ENCODE measurements around the gene LAD1. TPM values are rescaled to one million over a fixed set of nuclear protein-coding genes. Genes with fewer than 3 reads are reported as not detected.

The LAD1 gene, protein sequence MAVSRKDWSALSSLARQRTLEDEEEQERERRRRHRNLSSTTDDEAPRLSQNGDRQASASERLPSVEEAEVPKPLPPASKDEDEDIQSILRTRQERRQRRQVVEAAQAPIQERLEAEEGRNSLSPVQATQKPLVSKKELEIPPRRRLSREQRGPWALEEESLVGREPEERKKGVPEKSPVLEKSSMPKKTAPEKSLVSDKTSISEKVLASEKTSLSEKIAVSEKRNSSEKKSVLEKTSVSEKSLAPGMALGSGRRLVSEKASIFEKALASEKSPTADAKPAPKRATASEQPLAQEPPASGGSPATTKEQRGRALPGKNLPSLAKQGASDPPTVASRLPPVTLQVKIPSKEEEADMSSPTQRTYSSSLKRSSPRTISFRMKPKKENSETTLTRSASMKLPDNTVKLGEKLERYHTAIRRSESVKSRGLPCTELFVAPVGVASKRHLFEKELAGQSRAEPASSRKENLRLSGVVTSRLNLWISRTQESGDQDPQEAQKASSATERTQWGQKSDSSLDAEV
- not detected for total RNA-seq

DNA sequence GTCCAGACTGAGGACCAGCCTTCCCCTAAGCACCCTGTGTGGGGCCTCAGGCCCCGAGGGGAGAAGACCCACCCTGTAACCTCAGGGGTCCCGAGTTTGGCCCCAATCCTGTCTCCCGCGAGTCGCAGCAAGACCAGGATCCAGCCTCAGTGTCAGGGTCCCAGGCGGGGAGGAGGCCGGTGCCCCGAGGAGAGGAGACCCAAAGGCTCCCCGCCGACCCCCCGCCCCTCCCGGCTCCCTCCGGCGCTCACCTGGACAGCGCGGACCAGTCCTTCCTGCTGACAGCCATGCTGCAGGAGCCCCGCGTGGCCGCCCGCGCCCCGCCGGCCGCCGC is at the start of gene LAD1:
TSS of gene LAD1 (minus strand) at position 307 of the 334 bp plus-strand sequence. CDS start at position 289, 18 bp downstream.
- no peak within 1 kb of the TSS for H3K4me3 Mint-ChIP-seq
- H3K4me1 Mint-ChIP-seq, result no peaks in the 10 kb centered on the region
- peaks cover 39% of the 10 kb centered on the region for H3K27me3 Mint-ChIP-seq
- H3K36me3 Mint-ChIP-seq (ENCODE audit: low read depth), result no peaks in the 10 kb centered on the region
- H3K9me3 Mint-ChIP-seq, result no peaks in the 10 kb centered on the region
- no peak within 1 kb of the TSS for H3K27ac Mint-ChIP-seq
- no peak for ATAC-seq (replicated peaks)

DNA sequence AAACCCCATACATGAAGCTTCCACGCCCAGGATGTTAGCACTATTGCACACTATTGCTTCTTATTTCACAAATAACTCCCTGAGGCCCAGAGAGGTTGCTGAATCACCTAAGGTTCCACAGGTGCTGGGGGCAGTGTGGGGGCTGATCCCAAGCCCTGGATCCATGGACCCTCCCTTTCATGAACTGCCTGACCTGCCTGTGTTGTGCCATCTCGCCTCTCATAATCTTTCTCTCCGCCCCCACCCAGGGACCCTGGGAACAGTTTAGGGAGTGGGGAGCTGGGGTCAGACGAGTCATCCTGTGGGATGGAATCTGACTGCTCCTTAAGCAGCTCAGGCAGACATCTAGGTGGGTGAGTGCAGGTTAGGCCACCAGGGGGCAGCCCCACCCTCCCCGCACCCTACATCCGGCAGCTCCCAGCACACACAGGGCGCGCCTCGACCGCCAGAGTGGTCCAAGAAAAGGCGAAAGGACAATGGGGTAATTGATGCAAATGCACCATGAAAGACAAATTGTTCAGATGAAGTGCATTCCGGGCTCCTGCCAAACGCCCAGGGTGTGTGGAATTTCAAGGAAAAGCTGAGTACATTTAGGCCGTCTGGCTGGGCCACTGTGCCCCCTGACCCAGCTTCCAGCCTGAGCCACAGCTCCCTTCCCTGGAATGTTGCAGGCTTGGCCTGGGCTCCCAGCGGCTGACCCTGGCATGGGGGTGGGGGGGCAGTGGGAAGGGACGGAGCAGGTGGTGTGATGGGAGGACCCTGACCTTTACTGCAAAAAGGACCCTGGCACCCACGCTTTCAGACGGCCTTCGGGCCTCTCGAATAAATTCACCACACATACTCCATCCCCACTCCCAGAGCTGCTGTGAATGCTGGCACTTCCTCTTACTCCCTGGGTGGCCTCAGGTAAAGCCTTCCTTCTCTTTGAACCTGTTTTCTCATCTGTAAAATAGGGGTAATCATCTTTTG is 49.1 kb upstream of the LAD1 start:
- H3K27ac Mint-ChIP-seq, result no peak overlapping the region
- no peak overlapping the region for H3K4me3 Mint-ChIP-seq
- no peaks in the 10 kb centered on the region for H3K9me3 Mint-ChIP-seq
- no peaks in the 10 kb centered on the region for H3K36me3 Mint-ChIP-seq (ENCODE audit: low read depth)
- peaks cover 5% of the 10 kb centered on the region for H3K4me1 Mint-ChIP-seq
- peaks cover 17% of the 10 kb centered on the region for H3K27me3 Mint-ChIP-seq
- ATAC-seq (replicated peaks), result peak; percentile 95

DNA sequence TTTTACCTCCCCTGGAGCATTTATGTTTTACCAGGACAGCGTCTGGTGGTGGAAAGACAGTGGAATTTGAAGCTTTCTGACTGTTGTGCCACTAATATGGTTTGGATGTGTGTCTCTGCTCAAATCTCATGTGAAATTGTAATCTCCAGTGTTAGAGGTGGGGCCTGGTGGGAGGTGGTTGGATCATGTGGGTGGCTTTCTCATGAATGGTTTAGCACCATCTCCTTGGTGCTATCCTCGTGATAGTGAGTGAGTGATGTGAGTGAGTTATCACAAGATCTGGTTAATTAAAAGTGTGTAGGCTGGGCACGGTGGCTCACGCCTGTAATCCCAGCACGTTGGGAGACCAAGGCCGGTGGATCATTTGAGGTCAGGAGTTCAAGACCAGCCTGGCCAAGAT is 46.2 kb upstream of the LAD1 start:
- Mint-ChIP-seq H3K9me3 (no peaks in the 10 kb centered on the region), H3K27ac (no peak overlapping the region), H3K4me1 (peaks cover 5% of the 10 kb centered on the region), H3K36me3 (ENCODE audit: low read depth) (no peaks in the 10 kb centered on the region), H3K4me3 (no peak overlapping the region), H3K27me3 (peaks cover 13% of the 10 kb centered on the region)
- ATAC-seq (replicated peaks), result no peak

DNA sequence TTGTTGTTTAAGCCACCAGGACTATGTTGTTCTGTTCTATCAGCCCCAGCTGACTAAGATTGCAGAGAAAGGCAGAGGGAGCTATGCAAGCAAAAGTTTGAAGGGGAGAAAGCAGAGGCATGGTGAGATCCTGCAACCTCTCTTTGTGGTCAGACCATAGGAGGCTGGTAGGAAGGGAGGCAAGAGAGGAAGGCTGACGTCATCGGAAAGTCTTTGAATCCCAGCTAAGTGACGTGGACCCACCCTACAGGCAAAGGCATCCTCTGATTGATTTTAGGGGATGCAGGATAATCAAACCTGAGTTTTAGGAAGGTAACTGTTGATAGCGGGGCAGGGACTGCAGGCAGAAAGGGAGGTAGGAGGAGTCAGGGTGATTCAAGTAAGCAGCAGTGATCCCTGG is 45.7 kb upstream of the LAD1 start:
- Mint-ChIP-seq H3K27me3 (peaks cover 8% of the 10 kb centered on the region), H3K36me3 (ENCODE audit: low read depth) (no peaks in the 10 kb centered on the region), H3K27ac (no peak overlapping the region), H3K9me3 (no peaks in the 10 kb centered on the region), H3K4me3 (no peak overlapping the region), H3K4me1 (peaks cover 5% of the 10 kb centered on the region)
- ATAC-seq (replicated peaks), result no peak

DNA sequence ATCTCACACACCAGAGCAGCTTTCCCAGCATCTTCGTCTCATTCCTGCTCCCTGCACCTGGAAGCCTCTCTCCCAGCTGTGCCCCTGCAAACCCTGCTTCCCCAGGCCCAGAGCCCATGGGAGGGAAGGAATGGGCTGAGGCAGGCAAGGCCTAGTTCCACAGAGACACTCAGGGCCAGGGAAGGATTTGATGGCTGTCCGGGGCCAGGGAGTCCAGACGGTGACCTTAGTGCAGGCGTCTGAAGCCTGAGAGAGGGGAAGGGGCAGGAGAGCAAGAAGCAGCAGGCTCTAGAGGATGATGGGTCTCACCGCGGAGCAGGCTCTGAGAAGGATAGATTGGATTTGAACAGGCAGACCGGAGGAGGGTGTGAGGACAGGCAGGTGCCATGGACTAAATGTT is 44.6 kb upstream of the LAD1 start:
- Mint-ChIP-seq H3K27me3 (peaks cover 4% of the 10 kb centered on the region), H3K4me3 (no peak overlapping the region), H3K27ac (no peak overlapping the region), H3K36me3 (ENCODE audit: low read depth) (no peaks in the 10 kb centered on the region), H3K4me1 (peaks cover 5% of the 10 kb centered on the region), H3K9me3 (no peaks in the 10 kb centered on the region)
- no peak for ATAC-seq (replicated peaks)

DNA sequence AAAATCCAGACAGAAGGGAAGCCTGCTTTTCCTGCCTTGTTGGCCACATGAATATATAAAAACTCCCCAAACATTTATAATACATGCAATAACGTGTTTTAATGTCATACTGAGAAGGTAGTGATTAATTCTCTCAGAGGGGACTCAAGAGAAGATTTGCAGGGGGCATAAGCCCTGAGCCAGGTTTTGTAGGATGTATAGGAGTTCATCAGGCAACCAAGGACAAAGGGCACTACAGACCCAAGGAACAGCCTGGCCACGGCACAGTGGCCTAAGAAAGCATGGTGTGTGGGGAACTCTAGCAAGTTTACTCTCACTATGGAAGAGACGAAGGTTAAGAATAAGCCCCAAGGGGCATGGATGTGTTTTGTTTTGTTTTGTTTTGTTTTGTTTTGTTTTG is 37.8 kb upstream of the LAD1 start:
- no peak for ATAC-seq (replicated peaks)
- Mint-ChIP-seq H3K36me3 (ENCODE audit: low read depth) (no peaks in the 10 kb centered on the region), H3K27ac (no peak overlapping the region), H3K9me3 (no peaks in the 10 kb centered on the region), H3K27me3 (peaks cover 16% of the 10 kb centered on the region), H3K4me3 (no peak overlapping the region), H3K4me1 (no peaks in the 10 kb centered on the region)

DNA sequence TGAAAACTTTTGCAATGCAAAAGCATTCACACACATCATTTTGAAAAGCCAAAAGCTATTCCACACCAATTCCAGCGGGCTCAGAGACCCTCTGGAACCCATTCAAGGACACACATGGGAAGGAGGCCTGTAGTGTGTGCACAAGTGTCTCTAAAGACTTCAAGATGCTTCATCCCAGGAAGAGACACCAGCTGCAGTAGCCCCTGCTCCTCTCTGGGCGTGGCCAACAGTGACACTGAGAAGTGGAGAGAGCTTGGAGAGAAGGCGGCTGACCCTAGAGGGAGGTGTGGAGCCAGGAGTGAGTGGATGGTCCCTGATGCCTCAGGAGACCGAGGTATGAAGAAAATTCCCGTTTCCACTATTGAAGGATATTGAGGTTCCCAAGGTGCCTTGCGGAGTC is 37.3 kb upstream of the LAD1 start:
- Mint-ChIP-seq H3K27me3 (peaks cover 18% of the 10 kb centered on the region), H3K36me3 (ENCODE audit: low read depth) (no peaks in the 10 kb centered on the region), H3K4me3 (no peak overlapping the region)

DNA sequence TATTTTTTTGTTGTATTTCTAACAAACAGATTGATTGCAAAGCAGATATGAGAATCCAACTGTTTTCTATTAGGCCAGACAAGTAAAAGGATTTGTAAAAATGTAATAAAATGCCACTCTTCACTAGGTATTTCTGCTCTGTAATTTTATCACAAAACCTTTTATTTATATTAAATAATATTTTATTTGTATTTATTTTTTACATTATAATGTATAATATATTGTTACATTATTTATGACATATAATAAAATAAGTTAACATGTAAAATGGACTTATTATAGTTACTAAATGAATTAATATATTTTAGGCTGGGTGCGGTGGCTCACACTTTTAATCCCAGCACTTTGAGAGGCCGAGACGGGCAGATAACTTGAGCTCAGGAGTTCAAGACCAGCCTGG is 35.1 kb upstream of the LAD1 start:
- H3K9me3 Mint-ChIP-seq, result no peaks in the 10 kb centered on the region
- H3K4me1 Mint-ChIP-seq, result no peaks in the 10 kb centered on the region
- no peaks in the 10 kb centered on the region for H3K36me3 Mint-ChIP-seq (ENCODE audit: low read depth)
- H3K27ac Mint-ChIP-seq, result no peak overlapping the region
- H3K4me3 Mint-ChIP-seq, result no peak overlapping the region
- peaks cover 24% of the 10 kb centered on the region for H3K27me3 Mint-ChIP-seq
- no peak for ATAC-seq (replicated peaks)

More for the DNA sequence above, 37.3 kb upstream of the LAD1 start:
- H3K27ac Mint-ChIP-seq, result no peak overlapping the region
- no peak for ATAC-seq (replicated peaks)
- no peaks in the 10 kb centered on the region for H3K4me1 Mint-ChIP-seq
- no peaks in the 10 kb centered on the region for H3K9me3 Mint-ChIP-seq

DNA sequence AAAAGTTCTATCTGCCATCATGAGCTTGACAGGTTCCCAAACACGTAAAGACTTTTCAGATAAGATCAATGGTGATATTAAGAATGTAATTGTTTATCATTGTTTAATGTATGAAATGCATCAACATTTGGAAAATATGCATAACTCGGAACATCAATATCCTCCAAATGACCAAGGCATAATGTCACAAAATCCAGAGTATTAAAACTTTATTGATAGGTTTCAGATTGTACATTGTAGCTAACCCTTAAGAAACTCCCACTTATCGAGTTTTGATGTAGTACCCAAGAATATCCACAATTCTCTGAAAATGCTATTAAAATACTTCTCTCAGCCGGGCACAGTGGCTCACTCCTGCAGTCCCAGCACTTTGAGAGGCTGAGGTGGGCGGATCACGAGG is 34.5 kb upstream of the LAD1 start:
- Mint-ChIP-seq H3K36me3 (ENCODE audit: low read depth) (no peaks in the 10 kb centered on the region), H3K9me3 (no peaks in the 10 kb centered on the region), H3K27me3 (peaks cover 24% of the 10 kb centered on the region), H3K4me1 (no peaks in the 10 kb centered on the region), H3K27ac (no peak overlapping the region), H3K4me3 (no peak overlapping the region)
- no peak for ATAC-seq (replicated peaks)

DNA sequence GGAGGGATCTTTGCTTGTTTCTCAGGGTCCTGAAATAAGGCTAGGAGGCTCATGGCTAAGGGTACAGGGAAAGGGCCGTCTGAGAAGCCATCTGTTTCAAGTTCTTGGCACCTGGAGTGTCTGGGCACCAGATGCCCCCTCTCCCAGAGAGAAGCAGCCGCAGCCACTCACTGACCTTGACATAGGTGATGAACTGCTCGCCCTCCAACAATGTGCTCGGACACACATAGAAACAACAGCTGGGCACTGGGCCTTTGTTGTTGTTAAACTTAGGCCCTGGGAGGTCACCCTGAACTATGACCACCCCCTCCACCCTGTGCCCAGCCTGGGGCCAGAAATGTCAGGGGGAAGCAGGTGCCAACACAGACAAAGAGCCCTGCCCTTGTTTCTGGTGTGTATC is 31.7 kb upstream of the LAD1 start:
- H3K4me1 Mint-ChIP-seq, result no peaks in the 10 kb centered on the region
- H3K36me3 Mint-ChIP-seq (ENCODE audit: low read depth), result no peaks in the 10 kb centered on the region
- no peaks in the 10 kb centered on the region for H3K9me3 Mint-ChIP-seq
- H3K4me3 Mint-ChIP-seq, result no peak overlapping the region
- ATAC-seq (replicated peaks), result no peak
- H3K27ac Mint-ChIP-seq, result no peak overlapping the region
- peaks cover 14% of the 10 kb centered on the region for H3K27me3 Mint-ChIP-seq

DNA sequence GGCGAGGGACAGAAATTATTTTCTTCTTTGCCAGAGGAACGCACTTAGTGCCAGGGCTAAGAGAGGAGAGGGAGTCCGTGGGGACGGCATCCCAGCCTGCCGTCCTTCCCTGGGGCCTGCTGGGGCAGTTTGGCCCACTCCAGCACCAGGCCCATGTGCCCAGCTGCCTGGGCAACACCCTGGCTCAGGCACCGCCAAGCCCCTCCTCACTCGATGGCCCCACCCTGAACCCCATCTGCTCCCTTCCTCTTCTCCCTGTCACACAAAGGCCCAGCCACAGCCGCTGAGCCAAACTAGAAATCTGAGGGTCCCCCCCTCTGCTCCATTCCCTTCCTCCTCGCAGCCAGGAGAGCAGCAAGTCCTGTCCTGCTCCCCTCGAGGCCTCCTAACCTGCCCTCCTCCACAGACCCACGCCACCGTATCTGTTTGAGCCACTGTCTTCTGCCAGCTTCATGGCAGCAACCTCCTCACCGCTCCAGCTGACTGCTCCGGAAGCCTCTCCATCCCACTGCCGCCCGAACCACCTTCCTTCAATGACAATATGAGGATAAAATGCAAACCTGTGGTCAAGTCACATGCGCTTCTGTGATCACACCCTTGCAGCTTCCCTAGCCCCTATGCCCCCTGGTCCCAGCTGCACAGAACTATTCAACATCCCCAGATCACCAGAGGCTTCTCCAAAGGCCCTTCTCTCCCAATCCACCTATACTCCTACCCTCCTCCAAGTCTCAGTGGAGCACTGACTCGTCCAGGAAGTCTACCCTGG is 30.8 kb upstream of the LAD1 start:
- Mint-ChIP-seq H3K9me3 (no peaks in the 10 kb centered on the region), H3K4me1 (no peaks in the 10 kb centered on the region), H3K27ac (no peak overlapping the region), H3K36me3 (ENCODE audit: low read depth) (no peaks in the 10 kb centered on the region), H3K27me3 (peaks cover 12% of the 10 kb centered on the region), H3K4me3 (no peak overlapping the region)
- ATAC-seq (replicated peaks), result no peak

DNA sequence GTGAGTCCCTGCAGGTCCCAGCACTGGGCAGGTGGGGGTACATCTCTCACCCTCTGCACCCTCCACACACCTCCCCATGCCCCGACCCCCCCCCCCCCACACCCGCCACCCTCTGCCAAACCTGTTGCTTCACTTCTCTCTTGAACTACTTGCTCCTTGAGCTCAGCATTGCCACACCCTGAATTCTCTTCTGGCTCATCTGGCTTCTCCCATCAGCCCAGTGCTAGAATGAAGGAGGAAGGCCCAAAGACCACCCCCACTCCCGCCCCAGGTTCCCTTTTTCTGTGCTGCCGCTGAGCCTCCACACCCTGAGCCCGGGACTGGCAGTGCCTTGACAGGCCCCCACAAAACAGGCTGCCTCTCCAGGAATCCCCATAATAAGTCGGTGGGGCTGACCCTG is 28.8 kb upstream of the LAD1 start:
- Mint-ChIP-seq H3K4me3 (no peak overlapping the region), H3K9me3 (no peaks in the 10 kb centered on the region), H3K27ac (no peak overlapping the region), H3K27me3 (peaks cover 12% of the 10 kb centered on the region), H3K36me3 (ENCODE audit: low read depth) (no peaks in the 10 kb centered on the region), H3K4me1 (no peaks in the 10 kb centered on the region)
- no peak for ATAC-seq (replicated peaks)

DNA sequence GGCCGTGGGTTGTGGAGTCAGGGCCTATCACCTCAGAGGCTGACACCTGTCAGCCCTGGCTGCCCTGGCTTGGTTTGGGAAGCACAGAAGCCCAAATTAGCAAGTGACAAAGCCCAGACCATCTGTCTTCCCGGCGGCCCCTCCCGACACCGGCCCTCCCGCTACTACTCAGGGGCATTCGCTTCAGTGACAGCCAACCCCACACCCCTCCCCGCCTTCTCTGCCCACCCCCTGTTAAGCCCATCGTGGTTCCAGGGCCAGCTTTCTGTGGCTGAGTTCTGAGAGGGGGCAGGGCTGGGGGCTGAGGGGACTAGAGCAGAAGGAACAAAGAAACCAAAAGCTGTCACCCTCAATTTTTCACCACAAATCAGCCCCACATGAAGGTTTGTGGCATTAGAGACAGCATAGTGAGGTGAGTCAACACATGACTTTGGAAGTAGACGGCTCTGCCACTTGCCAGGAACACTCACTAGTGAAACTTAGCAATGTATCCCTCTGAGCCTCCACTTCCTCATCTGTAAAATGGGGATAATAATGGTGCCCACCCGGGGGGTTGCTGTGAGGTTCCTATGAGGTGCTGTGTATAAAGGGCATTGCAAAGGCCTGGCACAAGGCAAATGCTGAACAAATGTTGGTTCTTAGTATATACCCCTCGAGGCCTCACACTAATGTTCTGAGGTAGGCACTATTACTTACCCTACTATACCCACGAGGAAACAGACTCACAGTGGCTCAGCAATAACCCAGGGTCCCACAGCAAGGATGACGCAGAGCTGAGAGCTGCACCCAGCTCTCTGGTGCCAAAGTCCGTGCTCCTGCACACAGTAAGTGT is 27.6 kb upstream of the LAD1 start:
- no peaks in the 10 kb centered on the region for H3K4me1 Mint-ChIP-seq

More for the DNA sequence above, 27.6 kb upstream of the LAD1 start:
- peaks cover 12% of the 10 kb centered on the region for H3K27me3 Mint-ChIP-seq
- ATAC-seq (replicated peaks), result no peak
- H3K9me3 Mint-ChIP-seq, result no peaks in the 10 kb centered on the region
- no peaks in the 10 kb centered on the region for H3K36me3 Mint-ChIP-seq (ENCODE audit: low read depth)
- no peak overlapping the region for H3K4me3 Mint-ChIP-seq
- H3K27ac Mint-ChIP-seq, result no peak overlapping the region
